MM.1S (cell line): Measurements from ENCODE around the gene VPS18.
A peak's percentile ranks its signal among the peaks of the same experiment; 100 is the strongest.

ENCODE experiments used
- DNase-seq: peaks from one replicate; pipeline ENCODE4 v3.0.0-alpha.2; 2015
- H2AFZ ChIP-seq: fragments of 300-600 bp; sonication (generic); 2 replicates; pipeline ENCODE4 v1.6.0; 2016; ENCODE audit warnings: antibody characterized with exemption, low read length
- H3F3A ChIP-seq: fragments of 300-600 bp; sonication (generic); 2 replicates; pipeline ENCODE4 v1.6.1; 2016; ENCODE audit warnings: mild to moderate bottlenecking, antibody characterized with exemption, low read length, moderate library complexity, mixed read lengths; ENCODE audit not compliant: insufficient read depth
- H3K27ac ChIP-seq: fragments of 300-600 bp; sonication (generic); 2 replicates; pipeline ENCODE4 v1.5.1; 2016; ENCODE audit warnings: mild to moderate bottlenecking, low read length
- H3K27me3 ChIP-seq: fragments of 300-600 bp; sonication (generic); replicated peaks from 2 replicates; pipeline ENCODE4 v1.6.0; 2016; ENCODE audit warnings: low read length; ENCODE audit not compliant: insufficient read depth
- H3K36me3 ChIP-seq: fragments of 300-600 bp; sonication (generic); replicated peaks from 2 replicates; pipeline ENCODE4 v1.6.1; 2016; ENCODE audit warnings: mild to moderate bottlenecking, low read length, mixed read lengths; ENCODE audit not compliant: insufficient read depth
- H3K4me1 ChIP-seq: fragments of 300-600 bp; sonication (generic); 2 replicates; pipeline ENCODE4 v1.6.1; 2016; ENCODE audit warnings: low read length, mixed read lengths
- H3K4me2 ChIP-seq: fragments of 300-600 bp; sonication (generic); 2 replicates; pipeline ENCODE4 v1.6.0; 2016; ENCODE audit warnings: low read depth, low read length
- H3K4me3 ChIP-seq: fragments of 300-600 bp; sonication (generic); 2 replicates; pipeline ENCODE4 v1.5.1; 2016; ENCODE audit warnings: low read length, mixed read lengths
- H3K79me2 ChIP-seq: fragments of 300-600 bp; sonication (generic); 2 replicates; pipeline ENCODE4 v1.6.1; 2016; ENCODE audit warnings: mixed run types, low read length, mixed read lengths
- H3K9ac ChIP-seq: fragments of 300-600 bp; sonication (generic); 2 replicates; pipeline ENCODE4 v1.6.1; 2016; ENCODE audit warnings: low read length, mixed read lengths
- H3K9me2 ChIP-seq: fragments of 300-600 bp; sonication (generic); replicated peaks from 2 replicates; pipeline ENCODE4 v1.6.1; 2016; ENCODE audit warnings: mild to moderate bottlenecking, low read length, mixed read lengths; ENCODE audit not compliant: insufficient read depth
- H3K9me3 ChIP-seq: fragments of 300-600 bp; sonication (generic); replicated peaks from 2 replicates; pipeline ENCODE4 v1.6.1; 2016; ENCODE audit warnings: mild to moderate bottlenecking, low read length, mixed read lengths; ENCODE audit not compliant: insufficient read depth
- H4K20me1 ChIP-seq: fragments of 300-600 bp; sonication (generic); 2 replicates; pipeline ENCODE4 v1.6.1; 2016; ENCODE audit warnings: mild to moderate bottlenecking, low read length, moderate library complexity, mixed read lengths; ENCODE audit not compliant: insufficient read depth
- EZH2 ChIP-seq: fragments of 300-600 bp; sonication (generic); optimal IDR thresholded peaks from 2 replicates; pipeline ENCODE3; 2017; ENCODE audit warnings: low read depth, mild to moderate bottlenecking, antibody characterized with exemption, low read length, mixed read lengths
- EZH2phosphoT487 ChIP-seq: fragments of 300-600 bp; sonication (generic); IDR thresholded peaks from 2 replicates; pipeline ENCODE4 v1.6.1; 2018; ENCODE audit warnings: antibody characterized with exemption, low read length
- TF ChIP-seq, protein P1 (sequence below): fragments of 300-600 bp; sonication (generic); IDR thresholded peaks from 2 replicates; pipeline ENCODE4 v1.5.1; 2016; ENCODE audit warnings: antibody characterized with exemption, low read length, mixed read lengths

The VPS18 gene

DNA sequence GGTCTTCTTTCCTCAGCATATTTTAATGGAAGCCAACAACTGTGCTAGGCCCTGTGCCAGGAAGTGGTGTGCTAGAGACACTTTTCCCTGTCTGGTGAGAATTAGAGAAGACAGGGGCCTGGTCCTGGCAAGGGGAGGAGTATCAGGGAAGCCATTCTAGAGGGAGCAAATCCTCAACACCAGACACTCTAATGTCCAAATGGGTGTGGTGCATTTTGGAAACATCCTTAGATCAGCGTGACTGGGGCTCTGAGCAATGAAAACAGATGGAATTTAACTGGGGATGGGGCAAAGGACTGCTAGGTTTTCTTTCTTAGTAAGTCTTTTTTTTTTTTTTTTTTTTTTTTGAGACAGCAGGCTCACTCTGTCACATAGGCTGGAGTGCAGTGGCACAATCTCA lies 7.7 kb upstream of the VPS18 start:
- Histone ChIP-seq H3K9ac (no peak overlapping the region), H3K79me2 (no peaks in the 10 kb centered on the region), H3K9me2 (no peaks in the 10 kb centered on the region), H2AFZ (no peak overlapping the region), H3F3A (no peaks in the 10 kb centered on the region), H3K4me1 (peaks cover 14% of the 10 kb centered on the region), H3K4me2 (no peak overlapping the region), H3K27me3 (no peaks in the 10 kb centered on the region), H4K20me1 (no peaks in the 10 kb centered on the region), H3K36me3 (no peaks in the 10 kb centered on the region), H3K9me3 (no peaks in the 10 kb centered on the region), H3K27ac (no peak overlapping the region), H3K4me3 (no peak overlapping the region)
- no peak for TF ChIP-seq EZH2phosphoT487
- no peak for DNase-seq

DNA sequence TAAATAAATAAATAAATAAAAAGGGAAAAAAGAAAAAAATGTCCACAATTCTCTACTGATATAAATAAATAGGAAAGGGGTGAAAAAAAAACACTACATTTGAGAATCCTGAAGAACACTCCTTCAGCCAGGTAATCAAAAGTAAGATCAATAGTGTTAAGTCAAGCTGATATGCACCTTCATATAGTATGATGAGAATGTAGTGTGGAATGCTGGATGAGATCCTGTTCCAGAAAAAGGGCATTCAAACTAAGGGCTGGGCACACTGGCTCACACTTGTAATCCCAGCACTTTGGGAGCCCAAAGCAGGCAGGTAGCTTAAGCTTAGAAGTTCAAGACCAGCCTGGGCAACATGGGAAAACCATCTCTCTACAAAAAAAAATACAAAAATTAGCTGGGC lies 5.1 kb upstream of the VPS18 start:
- Histone ChIP-seq H3K27ac (no peak overlapping the region), H3K4me2 (no peak overlapping the region), H3K9me3 (no peaks in the 10 kb centered on the region), H3K4me1 (peaks cover 25% of the 10 kb centered on the region), H3K36me3 (no peaks in the 10 kb centered on the region), H2AFZ (no peak overlapping the region), H3K9ac (no peak overlapping the region), H3K27me3 (no peaks in the 10 kb centered on the region), H3F3A (0 out of 2 replicates have a peak, but pooled peaks cover 5% of the 10 kb centered on the region), H3K79me2 (no peaks in the 10 kb centered on the region), H3K4me3 (no peak overlapping the region), H4K20me1 (no peaks in the 10 kb centered on the region), H3K9me2 (no peaks in the 10 kb centered on the region)
- no peak for DNase-seq
- TF ChIP-seq, protein P1, sequence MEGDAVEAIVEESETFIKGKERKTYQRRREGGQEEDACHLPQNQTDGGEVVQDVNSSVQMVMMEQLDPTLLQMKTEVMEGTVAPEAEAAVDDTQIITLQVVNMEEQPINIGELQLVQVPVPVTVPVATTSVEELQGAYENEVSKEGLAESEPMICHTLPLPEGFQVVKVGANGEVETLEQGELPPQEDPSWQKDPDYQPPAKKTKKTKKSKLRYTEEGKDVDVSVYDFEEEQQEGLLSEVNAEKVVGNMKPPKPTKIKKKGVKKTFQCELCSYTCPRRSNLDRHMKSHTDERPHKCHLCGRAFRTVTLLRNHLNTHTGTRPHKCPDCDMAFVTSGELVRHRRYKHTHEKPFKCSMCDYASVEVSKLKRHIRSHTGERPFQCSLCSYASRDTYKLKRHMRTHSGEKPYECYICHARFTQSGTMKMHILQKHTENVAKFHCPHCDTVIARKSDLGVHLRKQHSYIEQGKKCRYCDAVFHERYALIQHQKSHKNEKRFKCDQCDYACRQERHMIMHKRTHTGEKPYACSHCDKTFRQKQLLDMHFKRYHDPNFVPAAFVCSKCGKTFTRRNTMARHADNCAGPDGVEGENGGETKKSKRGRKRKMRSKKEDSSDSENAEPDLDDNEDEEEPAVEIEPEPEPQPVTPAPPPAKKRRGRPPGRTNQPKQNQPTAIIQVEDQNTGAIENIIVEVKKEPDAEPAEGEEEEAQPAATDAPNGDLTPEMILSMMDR = no peak
- TF ChIP-seq EZH2 (no peak), EZH2phosphoT487 (no peak)

DNA sequence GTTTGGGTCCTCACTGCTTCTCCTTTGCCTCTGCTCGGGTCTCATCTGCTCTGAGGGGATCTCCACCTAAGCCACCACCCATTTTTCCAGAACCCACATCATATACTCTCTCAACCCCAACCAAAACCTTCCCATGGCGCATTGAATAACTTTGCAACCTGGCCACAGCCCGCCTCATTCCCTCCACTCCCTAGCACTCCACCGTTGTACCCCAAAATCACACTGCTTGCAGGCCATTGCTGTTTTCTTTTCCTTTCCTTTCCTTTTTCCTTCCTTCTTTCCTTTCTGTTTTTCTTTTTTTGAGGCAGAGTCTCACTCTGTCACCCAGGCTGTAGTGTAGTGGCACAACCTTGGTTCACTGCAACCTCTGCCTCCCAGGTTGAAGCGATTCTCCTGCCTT lies 3.1 kb upstream of the VPS18 start:
- Histone ChIP-seq H3K4me3 (no peak overlapping the region), H3K36me3 (no peaks in the 10 kb centered on the region), H3K27me3 (no peaks in the 10 kb centered on the region), H3K4me2 (peak overlapping the region; percentile 44; the same call in 1 of the 2 replicates), H3K27ac (no peak overlapping the region), H3K4me1 (peaks cover 25% of the 10 kb centered on the region), H2AFZ (peak overlapping the region; percentile 55; the same call in 1 of the 2 replicates), H3F3A (peaks cover 9% of the 10 kb centered on the region), H3K9me2 (no peaks in the 10 kb centered on the region), H3K9ac (no peak overlapping the region), H3K79me2 (peaks cover 17% of the 10 kb centered on the region), H4K20me1 (no peaks in the 10 kb centered on the region), H3K9me3 (no peaks in the 10 kb centered on the region)
- no peak for DNase-seq
- TF ChIP-seq EZH2 = no peak
- TF ChIP-seq, protein P1 = no peak
- TF ChIP-seq EZH2phosphoT487 = no peak

DNA sequence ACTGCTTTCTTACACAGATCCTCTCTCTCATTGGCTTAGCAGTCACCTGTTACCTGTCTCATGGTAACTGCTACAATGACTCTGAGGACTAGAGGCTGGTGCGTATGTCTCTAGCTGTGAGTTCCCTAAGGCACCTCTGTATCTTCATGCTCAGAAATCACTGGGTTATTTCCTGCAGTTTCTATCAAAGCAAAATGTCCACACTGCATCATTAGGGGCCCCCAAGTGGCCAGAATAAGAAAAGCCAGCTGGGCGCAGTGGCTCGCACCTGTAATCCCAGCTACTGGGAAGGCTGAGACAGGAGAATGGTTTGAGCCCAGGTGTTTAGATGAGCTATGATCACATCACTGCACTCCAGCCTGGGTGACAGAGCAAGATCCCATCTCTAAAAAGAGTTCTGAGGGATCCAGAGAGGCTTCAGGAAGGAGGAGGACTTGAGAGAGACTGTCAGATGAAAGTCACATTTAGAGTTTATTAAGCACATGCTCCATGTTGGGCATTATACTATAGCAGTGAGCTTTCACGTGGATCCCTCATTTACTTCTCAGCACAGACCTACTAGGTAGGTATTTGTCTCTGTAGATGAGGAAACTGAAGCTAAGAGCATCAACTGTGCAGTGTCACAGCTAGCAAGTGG lies 2.3 kb upstream of the VPS18 start:
- H3K9me2 ChIP-seq = no peaks in the 10 kb centered on the region
- H2AFZ ChIP-seq = peak overlapping the region; percentile 78; the same call in 1 of the 2 replicates
- peak overlapping the region; percentile 17; the same call in 1 of the 2 replicates for H3K4me2 ChIP-seq
- H3K79me2 ChIP-seq = peaks cover 19% of the 10 kb centered on the region
- peaks cover 25% of the 10 kb centered on the region for H3K4me1 ChIP-seq
- no peak overlapping the region for H3K9ac ChIP-seq
- peak; percentile 73 for DNase-seq
- H3K9me3 ChIP-seq = no peaks in the 10 kb centered on the region
- peaks cover 9% of the 10 kb centered on the region for H3F3A ChIP-seq
- no peaks in the 10 kb centered on the region for H4K20me1 ChIP-seq
- H3K27me3 ChIP-seq = no peaks in the 10 kb centered on the region
- peak overlapping the region; percentile 19; the same call in 1 of the 2 replicates for H3K27ac ChIP-seq
- no peak overlapping the region for H3K4me3 ChIP-seq
- TF ChIP-seq EZH2 = no peak
- TF ChIP-seq, protein P1 = peak; percentile 85
- no peaks in the 10 kb centered on the region for H3K36me3 ChIP-seq
